ENCODE results near the gene TTC13.

- TF ChIP-seq CTCF (IDR thresholded peaks at IDR 0.05) (no peak), EZH2 (IDR thresholded peaks at IDR 0.05) (no peak)
Measured at GRCh38 chr1:230891413-230891812, 87.2 kb downstream of the TTC13 start.
